ENCODE measurements around the gene MEA1.
A peak's percentile ranks its signal among the peaks of the same experiment; 100 is the strongest.

Gene MEA1

DNA sequence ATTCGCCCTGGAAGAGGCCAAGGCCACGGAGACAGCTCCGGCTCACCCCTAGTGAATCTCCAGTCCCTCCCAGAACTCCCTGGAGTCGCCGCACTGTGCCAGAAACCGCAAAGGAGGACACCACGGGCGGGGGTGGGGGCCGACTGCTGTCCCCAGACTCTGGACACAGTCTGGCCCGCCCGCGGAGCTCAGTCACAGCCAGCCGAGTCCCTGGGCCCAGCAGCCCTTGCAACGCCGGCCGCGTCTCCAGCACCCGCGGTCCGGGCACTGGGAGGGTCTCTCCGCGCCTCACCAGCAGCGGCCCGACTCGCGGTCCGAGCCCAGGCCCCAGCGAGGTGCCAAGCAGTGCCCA lies 35.3 kb downstream of the MEA1 start:
- TF ChIP-seq, protein P1, sequence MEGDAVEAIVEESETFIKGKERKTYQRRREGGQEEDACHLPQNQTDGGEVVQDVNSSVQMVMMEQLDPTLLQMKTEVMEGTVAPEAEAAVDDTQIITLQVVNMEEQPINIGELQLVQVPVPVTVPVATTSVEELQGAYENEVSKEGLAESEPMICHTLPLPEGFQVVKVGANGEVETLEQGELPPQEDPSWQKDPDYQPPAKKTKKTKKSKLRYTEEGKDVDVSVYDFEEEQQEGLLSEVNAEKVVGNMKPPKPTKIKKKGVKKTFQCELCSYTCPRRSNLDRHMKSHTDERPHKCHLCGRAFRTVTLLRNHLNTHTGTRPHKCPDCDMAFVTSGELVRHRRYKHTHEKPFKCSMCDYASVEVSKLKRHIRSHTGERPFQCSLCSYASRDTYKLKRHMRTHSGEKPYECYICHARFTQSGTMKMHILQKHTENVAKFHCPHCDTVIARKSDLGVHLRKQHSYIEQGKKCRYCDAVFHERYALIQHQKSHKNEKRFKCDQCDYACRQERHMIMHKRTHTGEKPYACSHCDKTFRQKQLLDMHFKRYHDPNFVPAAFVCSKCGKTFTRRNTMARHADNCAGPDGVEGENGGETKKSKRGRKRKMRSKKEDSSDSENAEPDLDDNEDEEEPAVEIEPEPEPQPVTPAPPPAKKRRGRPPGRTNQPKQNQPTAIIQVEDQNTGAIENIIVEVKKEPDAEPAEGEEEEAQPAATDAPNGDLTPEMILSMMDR (IDR thresholded peaks at IDR 0.05; ENCODE audit: extremely low read depth, missing control alignments): no peak
- DNase-seq (ENCODE audit: low spot score): peak; percentile 48

DNA sequence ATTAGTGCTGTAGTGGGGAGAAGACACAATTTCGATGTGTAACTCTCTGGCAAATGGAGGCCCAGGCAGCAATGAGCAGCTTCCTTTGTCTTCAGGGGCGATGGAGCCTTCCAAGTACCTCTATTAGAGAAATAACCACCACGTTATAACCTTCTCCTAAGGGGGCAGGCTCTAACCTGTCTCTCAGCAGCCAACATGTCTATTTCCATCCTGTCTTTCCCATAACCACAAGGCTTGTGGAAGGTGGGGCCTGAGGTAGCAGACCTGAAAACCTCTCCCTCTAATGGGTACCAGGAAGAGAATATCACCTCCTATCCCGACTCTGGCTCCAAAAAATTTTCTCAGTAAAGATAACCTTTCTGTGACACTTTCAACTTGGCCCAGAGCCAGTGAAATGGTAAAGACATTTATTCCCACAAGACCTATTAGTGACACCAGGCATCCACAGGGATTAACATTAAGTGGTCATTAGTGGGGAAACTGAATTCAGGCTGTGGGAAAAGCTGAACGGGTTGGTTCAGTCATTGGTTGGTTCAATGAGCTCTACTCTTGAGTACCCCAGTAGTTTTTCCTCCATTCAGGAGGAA lies 38.7 kb downstream of the MEA1 start:
- no peak for DNase-seq (ENCODE audit: low spot score)
- TF ChIP-seq, protein P1 (IDR thresholded peaks at IDR 0.05; ENCODE audit: extremely low read depth, missing control alignments): no peak

DNA sequence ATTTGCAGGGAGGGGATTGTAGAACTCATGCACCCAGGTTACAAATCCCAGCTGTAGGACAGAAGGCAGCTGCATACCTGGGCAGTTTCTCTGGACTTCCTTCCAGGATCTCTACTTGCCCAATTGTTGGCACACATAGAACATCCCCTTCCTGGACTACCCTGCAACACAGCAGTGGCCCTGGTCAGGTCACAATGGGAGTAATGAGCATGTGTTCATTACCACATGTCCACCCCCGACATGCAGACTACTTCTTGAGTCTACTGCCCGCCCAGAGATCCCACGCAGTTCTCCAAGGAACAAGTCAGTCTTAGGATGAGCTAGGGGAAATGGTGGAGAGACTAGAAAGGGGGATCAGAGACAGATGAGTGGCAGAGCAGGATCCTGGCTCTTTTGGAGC lies 39.8 kb downstream of the MEA1 start:
- TF ChIP-seq, protein P1 (IDR thresholded peaks at IDR 0.05; ENCODE audit: extremely low read depth, missing control alignments): no peak
- DNase-seq (ENCODE audit: low spot score): no peak

DNA sequence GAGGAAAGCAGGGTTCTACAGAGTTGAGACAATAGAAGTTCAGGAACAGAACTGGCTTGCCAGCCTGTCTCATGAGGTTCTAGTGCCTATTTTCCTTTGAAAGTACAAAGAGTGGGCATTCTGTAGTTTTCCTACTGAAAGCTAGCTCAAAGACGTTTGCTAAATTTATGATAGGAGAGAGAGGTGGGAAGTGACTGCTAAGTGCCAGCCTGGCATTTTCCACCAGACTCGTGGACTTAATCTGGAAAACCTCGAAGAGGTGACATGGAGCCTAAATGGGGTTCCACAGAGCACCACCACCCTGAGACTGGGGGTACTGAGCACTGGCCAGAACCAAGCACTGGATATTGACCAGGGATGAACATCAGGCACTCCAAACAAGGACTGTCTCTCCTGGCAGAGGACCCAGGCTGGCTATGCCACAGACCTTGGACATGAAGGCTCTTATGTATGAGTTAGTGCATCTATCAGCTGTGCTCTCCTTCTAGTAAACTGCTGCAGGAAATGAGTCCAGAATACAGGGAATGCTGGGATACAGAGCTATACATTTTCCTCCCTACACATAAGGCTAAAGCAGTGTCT lies 41.9 kb downstream of the MEA1 start:
- TF ChIP-seq, protein P1 (IDR thresholded peaks at IDR 0.05; ENCODE audit: extremely low read depth, missing control alignments): no peak
- DNase-seq (ENCODE audit: low spot score): no peak

DNA sequence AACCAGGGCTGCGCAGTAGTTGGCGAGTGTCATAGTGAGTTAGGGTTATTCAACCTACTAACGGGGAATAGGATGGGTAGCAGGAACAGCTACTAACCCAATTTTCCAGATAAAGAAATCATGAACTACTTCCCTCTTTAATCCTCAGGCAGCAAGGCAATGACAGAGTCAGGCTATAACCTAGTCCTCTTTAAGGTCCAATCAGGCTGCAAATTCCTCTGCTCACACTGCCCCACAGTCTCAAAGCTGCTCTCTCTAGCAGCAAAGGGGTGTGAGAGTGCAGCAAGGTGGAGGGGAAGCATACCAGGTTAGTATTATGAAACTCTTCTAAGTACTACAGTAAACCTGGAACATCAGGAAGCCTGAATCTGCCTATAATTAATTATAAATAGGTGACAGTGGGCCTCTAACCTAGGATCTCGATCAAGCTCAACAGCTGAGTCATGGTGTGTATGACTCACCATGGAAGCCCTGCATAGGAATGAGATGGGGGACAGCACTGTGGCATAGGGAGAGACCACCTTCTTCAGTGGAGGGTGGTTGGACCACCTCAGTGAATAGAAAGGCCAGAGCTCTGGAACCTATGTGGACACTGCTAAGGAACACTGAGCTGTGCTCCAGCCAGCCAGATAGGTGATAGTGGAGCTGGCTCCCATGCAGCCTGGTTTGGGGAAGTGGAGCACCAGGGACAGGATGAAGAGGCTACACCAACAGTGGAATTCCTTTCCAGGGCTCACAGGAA lies 42.7 kb downstream of the MEA1 start:
- DNase-seq (ENCODE audit: low spot score): no peak
- TF ChIP-seq, protein P1 (IDR thresholded peaks at IDR 0.05; ENCODE audit: extremely low read depth, missing control alignments): no peak

DNA sequence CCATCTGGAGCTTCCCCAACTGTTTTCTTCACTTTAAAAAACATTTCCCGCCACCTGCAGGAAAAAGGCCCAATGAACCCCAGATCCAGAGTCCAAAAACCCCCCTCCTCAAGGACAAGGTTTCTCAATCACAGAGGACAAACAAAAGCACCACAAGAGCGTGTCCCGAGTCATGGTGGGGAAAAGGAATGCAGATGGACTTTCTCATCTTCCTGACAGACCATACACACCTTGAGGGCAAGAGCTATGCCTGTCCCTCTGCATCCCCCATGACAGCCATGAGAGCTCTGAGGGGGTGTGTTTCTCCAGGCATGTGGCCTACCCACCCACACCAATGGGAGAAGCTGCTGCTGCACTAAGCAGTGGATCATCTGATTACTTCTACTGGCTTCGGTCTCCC lies 43.8 kb downstream of the MEA1 start:
- TF ChIP-seq, protein P1 (IDR thresholded peaks at IDR 0.05; ENCODE audit: extremely low read depth, missing control alignments): no peak
- DNase-seq (ENCODE audit: low spot score): no peak

DNA sequence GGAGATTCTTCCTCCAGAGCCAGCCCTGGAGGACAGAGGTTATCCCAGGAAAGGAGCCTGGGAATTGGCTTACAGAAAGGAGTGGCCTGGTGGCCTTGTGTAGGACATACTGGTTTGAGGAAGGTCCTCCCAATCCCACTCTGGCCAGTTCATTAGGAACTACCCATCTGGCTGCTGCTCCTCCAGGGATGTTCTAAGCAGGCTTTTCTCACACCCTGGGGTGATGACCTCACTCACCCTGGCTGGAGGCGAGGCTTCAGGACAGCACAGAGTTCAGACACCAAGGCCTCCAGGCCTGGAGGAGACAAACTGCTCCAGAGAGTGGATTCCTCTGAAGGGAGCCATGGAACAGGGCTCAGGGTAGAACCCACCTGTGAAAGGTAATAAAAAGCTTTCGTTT lies 44.3 kb downstream of the MEA1 start:
- TF ChIP-seq, protein P1 (IDR thresholded peaks at IDR 0.05; ENCODE audit: extremely low read depth, missing control alignments): no peak
- DNase-seq (ENCODE audit: low spot score): no peak
